GM23248 (cell line): Measurements from ENCODE around the gene ANKRD12. TPM values are rescaled to one million over a fixed set of nuclear protein-coding genes. Genes with fewer than 3 reads are reported as not detected.

ENCODE experiments used
- DNase-seq: peaks from one replicate; pipeline ENCODE4 v3.0.0-alpha.2; 2015
- H2AFZ ChIP-seq: fragments of 200-600 bp; sonication (generic); 2 replicates; pipeline ENCODE4 v1.6.1; 2016; ENCODE audit warnings: antibody characterized with exemption
- H3F3A ChIP-seq: fragments of 200-600 bp; sonication (generic); 2 replicates; pipeline ENCODE4 v1.6.1; 2016; ENCODE audit warnings: mild to moderate bottlenecking, antibody characterized with exemption, mixed run types; ENCODE audit not compliant: insufficient read depth
- H3K27ac ChIP-seq: fragments of 200-600 bp; sonication (generic); 2 replicates; pipeline ENCODE4 v1.5.1; 2016; ENCODE audit warnings: mild to moderate bottlenecking
- H3K27me3 ChIP-seq: fragments of 200-600 bp; sonication (generic); replicated peaks from 2 replicates; pipeline ENCODE4 v1.6.1; 2016; ENCODE audit warnings: mild to moderate bottlenecking; ENCODE audit not compliant: insufficient read depth
- H3K36me3 ChIP-seq: fragments of 200-600 bp; sonication (generic); 2 replicates; pipeline ENCODE4 v1.6.1; 2016; ENCODE audit warnings: low read depth, mild to moderate bottlenecking
- H3K4me1 ChIP-seq: fragments of 200-600 bp; sonication (generic); 2 replicates; pipeline ENCODE4 v1.6.1; 2016; ENCODE audit warnings: mild to moderate bottlenecking; ENCODE audit not compliant: insufficient read depth
- H3K4me2 ChIP-seq: fragments of 200-600 bp; sonication (generic); one replicate; pipeline ENCODE4 v1.6.1; 2016; ENCODE audit warnings: mild to moderate bottlenecking; ENCODE audit not compliant: unreplicated experiment
- H3K4me3 ChIP-seq: fragments of 200-600 bp; sonication (generic); 2 replicates; pipeline ENCODE4 v1.5.1; 2016; ENCODE audit warnings: mild to moderate bottlenecking
- H3K79me2 ChIP-seq: fragments of 200-600 bp; sonication (generic); 2 replicates; pipeline ENCODE4 v1.6.1; 2016; ENCODE audit warnings: mild to moderate bottlenecking; ENCODE audit not compliant: insufficient read depth
- H3K9ac ChIP-seq: fragments of 200-600 bp; sonication (generic); 2 replicates; pipeline ENCODE4 v1.6.1; 2016; ENCODE audit warnings: mild to moderate bottlenecking
- H3K9me2 ChIP-seq: fragments of 200-600 bp; sonication (generic); 2 replicates; pipeline ENCODE4 v1.6.1; 2016; ENCODE audit warnings: mixed run types, mild to moderate bottlenecking, moderate library complexity; ENCODE audit not compliant: insufficient read depth
- H3K9me3 ChIP-seq: fragments of 200-600 bp; sonication (generic); one replicate; pipeline ENCODE4 v1.6.1; 2017; ENCODE audit warnings: low read depth
- H4K20me1 ChIP-seq: fragments of 200-600 bp; sonication (generic); 2 replicates; pipeline ENCODE4 v1.6.0; 2016; ENCODE audit not compliant: insufficient read depth
- EZH2 ChIP-seq: fragments of 200-600 bp; sonication (generic); IDR thresholded peaks from 2 replicates; pipeline ENCODE4 v1.6.1; 2018; ENCODE audit warnings: antibody characterized with exemption, mild to moderate bottlenecking; ENCODE audit not compliant: insufficient read depth, poor library complexity, severe bottlenecking
- EZH2phosphoT487 ChIP-seq: fragments of 200-600 bp; sonication (generic); IDR thresholded peaks from 2 replicates; pipeline ENCODE4 v1.6.1; 2018; ENCODE audit warnings: antibody characterized with exemption, moderate library complexity, mild to moderate bottlenecking, low read depth; ENCODE audit not compliant: insufficient read depth
- WGBS, 2 experiments: methylation state at CpG; one replicate each; pipeline ENCODE4 v1.1.6; 2015 to 2017; ENCODE audit warnings: low lambda C conversion rate in 2 of 2, low coverage in 1 of 2; ENCODE audit errors: missing lambda C conversion rate in 2 of 2; 5-methylcytosine and 5-hydroxymethylcytosine counted together
- in situ Hi-C: fragments of 300-500 bp; cut with MboI; formaldehyde crosslinking; loops from 2 replicates; pipeline ENCODE4 v1.15.0; 2020
- polyA plus RNA-seq: library from polyadenylated mRNA; unstranded; fragments of >200 nt; fragmentation: Nextera tagmentation; extraction: Ambion mirVana; gene quantifications from 2 replicates; pipeline ENCODE4 v1.2.1, GENCODE V29; 2016
- total RNA-seq: library from RNA; depleted of rRNA; stranded (reverse); fragments of >200 nt; shearing (Covaris generic); gene quantifications from 2 replicates; pipeline ENCODE4 v1.2.3, GENCODE V29; 2014

The ANKRD12 gene
- total and polyA plus RNA-seq, 2 experiments from 2014 or later = 16.5 to 34.8 TPM

DNA sequence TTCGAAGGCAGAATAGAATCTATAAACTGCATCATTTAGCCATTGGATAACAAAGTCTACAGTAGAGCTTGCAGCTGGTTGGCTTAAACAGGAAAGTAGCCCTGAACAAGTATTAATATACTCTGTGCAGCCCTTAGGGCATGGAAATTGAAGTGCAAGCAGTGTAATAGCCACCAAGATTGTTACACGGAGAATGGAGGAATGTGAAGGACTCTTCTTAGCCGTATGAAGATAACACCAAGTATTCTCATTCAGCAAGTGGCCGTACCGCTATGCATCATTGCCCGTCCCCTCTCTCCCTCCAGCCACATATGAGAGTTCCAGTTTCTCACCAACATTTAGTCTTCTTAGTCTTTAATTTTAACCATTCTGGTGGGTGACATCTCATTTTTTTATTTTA lies 40.5 kb downstream of the ANKRD12 start:
- H3K9me3 ChIP-seq = no peaks in the 10 kb centered on the region
- no peaks in the 10 kb centered on the region for H3K36me3 ChIP-seq
- H3K4me2 ChIP-seq = no peak overlapping the region
- no peak overlapping the region for H3K4me3 ChIP-seq
- no peak for DNase-seq
- H3K9me2 ChIP-seq = no peaks in the 10 kb centered on the region
- H2AFZ ChIP-seq = no peak overlapping the region
- H3K27me3 ChIP-seq = no peaks in the 10 kb centered on the region
- H4K20me1 ChIP-seq = peaks cover 20% of the 10 kb centered on the region; the same call in 1 of the 2 replicates
- H3K27ac ChIP-seq = no peak overlapping the region
- H3K79me2 ChIP-seq = peaks cover 99% of the 10 kb centered on the region
- peaks cover 10% of the 10 kb centered on the region; the same call in 1 of the 2 replicates for H3K4me1 ChIP-seq
- H3K9ac ChIP-seq = no peak overlapping the region
- WGBS, 2 experiments = 93% methylated on average over 6 of the region's 6 CpGs
- no peak for TF ChIP-seq EZH2phosphoT487
- no peak for TF ChIP-seq EZH2
- H3F3A ChIP-seq = no peaks in the 10 kb centered on the region
- in situ Hi-C loops = no loop called here

DNA sequence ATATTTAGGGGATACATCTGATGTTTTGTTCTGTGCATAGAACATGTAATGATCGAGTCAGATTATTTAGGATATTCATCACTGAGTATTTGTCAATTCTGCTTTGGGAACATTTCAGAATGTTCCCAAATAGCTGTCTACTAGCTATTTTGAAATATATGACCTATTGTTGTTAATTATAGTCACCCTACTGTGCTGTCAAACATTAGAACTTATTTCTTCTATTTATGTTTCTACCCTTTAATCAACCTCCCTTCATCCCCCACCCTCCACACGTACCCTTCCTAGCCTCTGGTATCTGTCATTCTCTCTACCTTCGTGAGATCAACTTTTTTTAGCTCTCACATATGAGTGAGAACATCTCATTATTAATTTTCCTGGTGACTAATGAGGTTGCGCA lies 40.9 kb downstream of the ANKRD12 start:
- H3K79me2 ChIP-seq = peaks cover 99% of the 10 kb centered on the region
- peaks cover 15% of the 10 kb centered on the region; the same call in 1 of the 2 replicates for H4K20me1 ChIP-seq
- no peak overlapping the region for H3K27ac ChIP-seq
- 90% methylated on average over 4 of the region's 4 CpGs for WGBS, 2 experiments
- DNase-seq = no peak
- H3K36me3 ChIP-seq = no peaks in the 10 kb centered on the region
- no peak overlapping the region for H3K4me3 ChIP-seq
- H3K4me1 ChIP-seq = peaks cover 10% of the 10 kb centered on the region; the same call in 1 of the 2 replicates
- no peaks in the 10 kb centered on the region for H3K27me3 ChIP-seq
- in situ Hi-C loops = no loop called here
- no peak overlapping the region for H3K9ac ChIP-seq
- H3K9me2 ChIP-seq = no peaks in the 10 kb centered on the region
- H2AFZ ChIP-seq = no peak overlapping the region
- no peaks in the 10 kb centered on the region for H3F3A ChIP-seq
- no peak for TF ChIP-seq EZH2
- no peak for TF ChIP-seq EZH2phosphoT487
- no peaks in the 10 kb centered on the region for H3K9me3 ChIP-seq
- H3K4me2 ChIP-seq = no peak overlapping the region

DNA sequence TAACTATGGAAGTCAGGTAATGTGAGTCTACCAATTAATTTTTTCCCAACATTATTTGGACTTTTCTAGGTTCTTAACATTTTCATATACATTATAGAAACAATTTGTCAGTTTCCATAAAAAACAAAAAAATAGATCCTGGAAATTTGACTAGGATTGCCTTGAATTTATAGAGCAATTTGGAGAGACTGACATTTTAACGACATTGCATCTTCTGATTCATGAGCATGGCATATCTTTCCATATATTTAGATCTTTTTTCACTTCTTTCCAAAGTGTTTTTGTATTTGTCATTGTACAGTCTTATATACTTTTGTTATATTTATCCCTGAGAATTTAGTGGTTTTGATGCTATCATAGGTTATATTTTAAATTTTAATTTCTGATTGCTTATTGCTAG lies 42.0 kb downstream of the ANKRD12 start:
- in situ Hi-C loops = no loop called here

DNA sequence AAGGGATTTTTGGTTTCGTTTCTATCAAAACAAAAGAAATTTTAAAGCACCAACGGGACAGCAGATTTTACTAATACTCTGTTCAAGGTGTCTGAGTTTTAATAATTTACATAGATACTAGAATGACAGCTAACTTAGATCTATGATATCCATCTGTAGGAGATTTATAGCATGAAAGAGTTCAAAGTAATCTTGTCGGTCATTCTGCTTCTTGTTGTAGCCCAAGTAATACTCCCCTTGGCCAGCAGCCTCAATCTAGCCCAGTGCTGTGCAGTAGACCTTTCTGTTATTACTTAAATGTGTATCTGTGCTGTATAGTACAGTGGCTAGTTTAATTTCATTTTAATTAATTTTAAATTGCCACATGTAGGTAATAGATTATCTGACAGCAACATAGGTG lies 44.7 kb downstream of the ANKRD12 start:
- Histone ChIP-seq H3K4me1 (peaks cover 10% of the 10 kb centered on the region; the same call in 1 of the 2 replicates), H3K9ac (0 out of 2 replicates have a peak overlapping the region, but pooled peaks have one; percentile 4), H2AFZ (no peak overlapping the region), H3F3A (no peaks in the 10 kb centered on the region), H3K27ac (no peak overlapping the region), H3K36me3 (peaks cover 18% of the 10 kb centered on the region; the same call in 1 of the 2 replicates), H4K20me1 (peaks cover 14% of the 10 kb centered on the region; the same call in 1 of the 2 replicates), H3K4me2 (peak overlapping the region; percentile 62), H3K79me2 (peaks cover 96% of the 10 kb centered on the region), H3K4me3 (peak overlapping the region; percentile 15), H3K9me3 (no peaks in the 10 kb centered on the region), H3K27me3 (no peaks in the 10 kb centered on the region), H3K9me2 (no peaks in the 10 kb centered on the region)
- peak; percentile 14 for DNase-seq
- WGBS, 2 experiments = 15 to 16% methylated on average over 3 of the region's 3 CpGs
- TF ChIP-seq EZH2phosphoT487 (no peak), EZH2 (no peak)
- in situ Hi-C loops = no loop called here

More for the DNA sequence above, 42.0 kb downstream of the ANKRD12 start:
- Histone ChIP-seq H3K9me2 (no peaks in the 10 kb centered on the region), H3F3A (no peaks in the 10 kb centered on the region), H3K4me1 (peaks cover 10% of the 10 kb centered on the region; the same call in 1 of the 2 replicates), H2AFZ (no peak overlapping the region), H3K36me3 (peaks cover 5% of the 10 kb centered on the region; the same call in 1 of the 2 replicates), H3K27me3 (no peaks in the 10 kb centered on the region), H3K4me2 (no peak overlapping the region), H3K27ac (no peak overlapping the region), H3K79me2 (peaks cover 100% of the 10 kb centered on the region), H3K9ac (no peak overlapping the region), H3K9me3 (no peaks in the 10 kb centered on the region), H4K20me1 (peaks cover 14% of the 10 kb centered on the region; the same call in 1 of the 2 replicates), H3K4me3 (no peak overlapping the region)
- no peak for TF ChIP-seq EZH2
- no peak for TF ChIP-seq EZH2phosphoT487
- DNase-seq = peak; percentile 7
- 100% methylated on average over 1 of the region's 1 CpG for WGBS, 2 experiments
